ENCODE measurements around the gene BEND7. TPM values are rescaled to one million over a fixed set of nuclear protein-coding genes. Genes with fewer than 3 reads are reported as not detected.
A peak's percentile ranks its signal among the peaks of the same experiment; 100 is the strongest.

Gene BEND7
- total and polyA plus RNA-seq, 2 of the 13 experiments (the other 11 are each of a cell fraction or from before 2014, with no cell fraction given): 14.1 to 17.1 TPM

GRCh38 chr10:13528875-13529713 lies at the start of gene BEND7 (continued):
- TF ChIP-seq FIP1L1 (IDR thresholded peaks at IDR 0.05; ENCODE audit: borderline replicate concordance, insufficient read depth, low read depth, low read length): no peak
- no peak for TF ChIP-seq SOX6 (IDR thresholded peaks at IDR 0.05)
- TF ChIP-seq SOX6 (CRISPR knock-in tag; IDR thresholded peaks at IDR 0.05): peak; percentile 9; the same call in 1 of the 2 replicates
- TF ChIP-seq ZNF567 (CRISPR knock-in tag; IDR thresholded peaks at IDR 0.05; ENCODE audit: borderline replicate concordance): no peak
- no peak for TF ChIP-seq HNF1B (CRISPR knock-in tag; IDR thresholded peaks at IDR 0.05)
- TF ChIP-seq CERS6 (CRISPR knock-in tag; IDR thresholded peaks at IDR 0.05): no peak
- TF ChIP-seq HNRNPH1 (optimal IDR thresholded peaks at IDR 0.05; ENCODE audit: low read depth, low read length): no peak
- no peak for TF ChIP-seq ZNF879 (CRISPR knock-in tag; IDR thresholded peaks at IDR 0.05)
- TF ChIP-seq MED1 (CRISPR knock-in tag; IDR thresholded peaks at IDR 0.05): 0 out of 2 replicates have a peak, but pooled peaks have one; percentile 9
- no peak for TF ChIP-seq ZNF614 (CRISPR knock-in tag; IDR thresholded peaks at IDR 0.05; ENCODE audit: borderline replicate concordance)
- no peak for TF ChIP-seq HOMEZ (CRISPR knock-in tag; IDR thresholded peaks at IDR 0.05; ENCODE audit: low read depth)
- no peak for TF ChIP-seq E2F1 (CRISPR knock-in tag; IDR thresholded peaks at IDR 0.05)
- no peak for TF ChIP-seq SUZ12 (IDR thresholded peaks at IDR 0.05; ENCODE audit: low read depth, low read length)
- no peak for TF ChIP-seq MEF2D (CRISPR knock-in tag; IDR thresholded peaks at IDR 0.05)
- TF ChIP-seq ZBTB46 (CRISPR knock-in tag; IDR thresholded peaks at IDR 0.05; ENCODE audit: borderline replicate concordance): no peak
- TF ChIP-seq SRF (IDR thresholded peaks at IDR 0.05; ENCODE audit: low read depth, low read length): no peak
- TF ChIP-seq PATZ1 (CRISPR knock-in tag; IDR thresholded peaks at IDR 0.05): peak; percentile 35; the same call in 1 of the 2 replicates
- no peak for TF ChIP-seq NFATC3 (CRISPR knock-in tag; IDR thresholded peaks at IDR 0.05)
- TF ChIP-seq ASH2L (IDR thresholded peaks at IDR 0.05; ENCODE audit: insufficient read length, low read depth, low read length): peak; percentile 27
- TF ChIP-seq HOXA9 (CRISPR knock-in tag; IDR thresholded peaks at IDR 0.05; ENCODE audit: borderline replicate concordance): no peak

All from HepG2 (cell line).